Large intestine (tissue), 3 donors: ENCODE data around the gene NFKBIB. TPM values are rescaled to one million over a fixed set of nuclear protein-coding genes. Genes with fewer than 3 reads are reported as not detected.

Experiments
- DNase-seq, 2 donors: peaks; one replicate each; pipeline versions ENCODE4 v3.0.0 to v3.0.0-alpha.2; 2013
- H3K27ac ChIP-seq: one replicate; pipeline ENCODE4 v1.5.1; 2013; ENCODE audit warnings: low read length
- H3K27me3 ChIP-seq: 2 replicates; pipeline ENCODE4 v1.6.1; 2013; ENCODE audit warnings: low read length; ENCODE audit not compliant: control insufficient read depth, insufficient read depth
- H3K36me3 ChIP-seq: 2 replicates; pipeline ENCODE4 v1.6.1; 2013; ENCODE audit warnings: low read length; ENCODE audit not compliant: control insufficient read depth, insufficient read depth
- H3K4me1 ChIP-seq: one replicate; pipeline ENCODE4 v1.6.1; 2013; ENCODE audit warnings: low read length; ENCODE audit not compliant: control insufficient read depth, insufficient read depth
- H3K4me3 ChIP-seq: one replicate; pipeline ENCODE4 v1.5.1; 2013; ENCODE audit warnings: low read length
- H3K9me3 ChIP-seq: one replicate; pipeline ENCODE4 v1.6.1; 2013; ENCODE audit warnings: mild to moderate bottlenecking, low read depth, low read length, moderate library complexity; ENCODE audit not compliant: control insufficient read depth
- WGBS: methylation state at CpG from one replicate; pipeline ENCODE4 v1.1.5; 2013; ENCODE audit warnings: low lambda C conversion rate; ENCODE audit not compliant: insufficient coverage; 5-methylcytosine and 5-hydroxymethylcytosine counted together
- polyA plus RNA-seq: library from polyadenylated mRNA; unstranded; fragments of 120-200 nt; gene quantifications from one replicate; pipeline ENCODE4 v1.2.1, GENCODE V29; 2013

The NFKBIB gene
- polyA plus RNA-seq, 1 donor = 15.0 TPM

DNA sequence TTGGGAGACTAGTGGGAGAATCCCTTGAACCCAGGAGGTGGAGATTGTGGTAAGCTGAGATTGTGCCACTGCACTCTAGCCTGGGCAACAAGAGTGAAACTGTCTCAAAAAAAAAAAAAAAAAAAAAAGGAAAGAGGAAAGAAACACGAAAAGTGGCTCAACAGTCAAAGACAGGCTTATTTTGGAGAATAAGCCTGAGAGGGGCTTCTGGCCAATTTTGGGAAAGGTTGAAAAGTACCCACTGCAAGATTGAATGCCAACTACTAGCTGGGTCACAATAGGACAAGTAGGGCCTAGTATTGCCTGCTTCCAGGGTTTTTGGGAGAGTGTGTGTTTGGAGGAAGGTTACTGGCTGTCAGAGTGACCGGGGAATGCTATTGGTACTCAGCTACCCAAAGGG lies 58.5 kb downstream of the NFKBIB start:
- WGBS = no CpG with 5 or more reads among the region's 2 CpGs
- peaks cover 3% of the 10 kb centered on the region for H3K4me1 ChIP-seq
- H3K36me3 ChIP-seq = peaks cover 15% of the 10 kb centered on the region
- no peak for DNase-seq
- H3K4me3 ChIP-seq = no peak overlapping the region
- no peaks in the 10 kb centered on the region for H3K27me3 ChIP-seq
- H3K27ac ChIP-seq = no peak overlapping the region
- no peaks in the 10 kb centered on the region for H3K9me3 ChIP-seq

Other genes with a start within 250 kb of the NFKBIB start
- 45.0 TPM for gene CAPN12, start 155.5 kb upstream of the NFKBIB start, polyA plus RNA-seq
- 5.6 TPM for gene LGALS7, start 126.5 kb upstream of the NFKBIB start, polyA plus RNA-seq
- 3.6 TPM for gene LGALS7B, start 110.8 kb upstream of the NFKBIB start, polyA plus RNA-seq
- 680 TPM for gene LGALS4, start 87.0 kb upstream of the NFKBIB start, polyA plus RNA-seq
- gene ECH1, start 68.2 kb upstream of the NFKBIB start, polyA plus RNA-seq = 289 TPM
- gene HNRNPL, start 50.0 kb upstream of the NFKBIB start, polyA plus RNA-seq = 271 TPM
- 31.8 TPM for gene RINL, start 21.7 kb upstream of the NFKBIB start, polyA plus RNA-seq
- gene SIRT2, start 351 bp upstream of the NFKBIB start, polyA plus RNA-seq = 60.9 TPM
- 1.0 TPM for gene CCER2, start 12.2 kb downstream of the NFKBIB start, polyA plus RNA-seq
- gene SARS2, start 30.8 kb downstream of the NFKBIB start, polyA plus RNA-seq = 34.9 TPM
- 23.5 TPM for gene MRPS12, start 31.0 kb downstream of the NFKBIB start, polyA plus RNA-seq
- 88.6 TPM for gene FBXO17, start 75.8 kb downstream of the NFKBIB start, polyA plus RNA-seq
- gene FBXO27, start 132.6 kb downstream of the NFKBIB start, polyA plus RNA-seq = 13.5 TPM
- 1.5 TPM for gene ACP7, start 184.4 kb downstream of the NFKBIB start, polyA plus RNA-seq
- 59.6 TPM for gene PAK4, start 225.8 kb downstream of the NFKBIB start, polyA plus RNA-seq